Measurements from ENCODE around the gene CFAP20DC.

- TF ChIP-seq CTCF (tag by site-specific recombination; IDR thresholded peaks at IDR 0.05), result no peak
- no peak for TF ChIP-seq SP2 (tag by site-specific recombination; IDR thresholded peaks at IDR 0.05)
- TF ChIP-seq KLF9 (tag by site-specific recombination; IDR thresholded peaks at IDR 0.05; ENCODE audit: low read depth), result no peak
- TF ChIP-seq BCL11A (tag by site-specific recombination; IDR thresholded peaks at IDR 0.05; ENCODE audit: low read depth), result no peak
- no peak for TF ChIP-seq REST (tag by site-specific recombination; IDR thresholded peaks at IDR 0.05)
- TF ChIP-seq ZNF350 (tag by site-specific recombination; IDR thresholded peaks at IDR 0.05), result no peak
- TF ChIP-seq ZNF140 (tag by site-specific recombination; IDR thresholded peaks at IDR 0.05), result no peak
- TF ChIP-seq REPIN1 (tag by site-specific recombination; IDR thresholded peaks at IDR 0.05; ENCODE audit: low read depth), result no peak
- TF ChIP-seq ZNF776 (tag by site-specific recombination; IDR thresholded peaks at IDR 0.05; ENCODE audit: borderline replicate concordance), result no peak
- no peak for TF ChIP-seq ZNF391 (tag by site-specific recombination; IDR thresholded peaks at IDR 0.05; ENCODE audit: borderline replicate concordance, low read depth)
Observed at GRCh38 chr3:59056706-59057105, 6.9 kb upstream of the CFAP20DC start.

Measured in HEK293 (cell line).